ENCODE measurements around the gene KCNMA1.
"Not testable (repeated sequence)": the region's sequence is repeated elsewhere in the genome, so short reads cannot be mapped to it uniquely, and the experiment has no call there.

The KCNMA1 gene

GRCh38 chr10:77409697-77410471 is 227.7 kb downstream of the KCNMA1 start:
- no peak for DNase-seq

- DNase-seq, result no peak
Observed at GRCh38 chr10:77408259-77408658, 229.3 kb downstream of the KCNMA1 start.

GRCh38 chr10:77406764-77407430 is 230.7 kb downstream of the KCNMA1 start:
- no peak for DNase-seq

- DNase-seq, result no peak
Observed at GRCh38 chr10:77405771-77406241, 231.8 kb downstream of the KCNMA1 start.

- no peak for DNase-seq
Observed at GRCh38 chr10:77404810-77405209, 232.8 kb downstream of the KCNMA1 start.

GRCh38 chr10:77403761-77404160 is 233.8 kb downstream of the KCNMA1 start:
- DNase-seq, result no peak

GRCh38 chr10:77401683-77402082 is 235.9 kb downstream of the KCNMA1 start:
- no peak for DNase-seq

GRCh38 chr10:77400033-77400432 is 237.6 kb downstream of the KCNMA1 start:
- no peak for DNase-seq

- no peak for DNase-seq
Observed at GRCh38 chr10:77398986-77399755, 238.4 kb downstream of the KCNMA1 start.

- DNase-seq, result no peak
Observed at GRCh38 chr10:77398558-77398957, 239.1 kb downstream of the KCNMA1 start.

GRCh38 chr10:77397103-77397502 is 240.5 kb downstream of the KCNMA1 start:
- no peak for DNase-seq

- no peak for DNase-seq
Observed at GRCh38 chr10:77396290-77396689, 241.3 kb downstream of the KCNMA1 start.

- DNase-seq, result no peak
Observed at GRCh38 chr10:77393821-77394501, 243.6 kb downstream of the KCNMA1 start.

- no peak for DNase-seq
Observed at GRCh38 chr10:77393411-77393810, 244.2 kb downstream of the KCNMA1 start.

- no peak for DNase-seq
Observed at GRCh38 chr10:77392851-77393250, 244.8 kb downstream of the KCNMA1 start.

- DNase-seq, result no peak
Observed at GRCh38 chr10:77392236-77392721, 245.3 kb downstream of the KCNMA1 start.

GRCh38 chr10:77391605-77392235 is 245.9 kb downstream of the KCNMA1 start:
- DNase-seq, result no peak

- no peak for DNase-seq
Observed at GRCh38 chr10:77390481-77390891, 247.1 kb downstream of the KCNMA1 start.

- no peak for DNase-seq
Observed at GRCh38 chr10:77388571-77389100, 249.0 kb downstream of the KCNMA1 start.

GRCh38 chr10:77387701-77388100 is 249.9 kb downstream of the KCNMA1 start:
- not testable (repeated sequence) for DNase-seq

GRCh38 chr10:77387247-77387646 is 250.4 kb downstream of the KCNMA1 start:
- no peak for DNase-seq

- DNase-seq, result no peak
Observed at GRCh38 chr10:77386838-77387237, 250.8 kb downstream of the KCNMA1 start.

All from GDM1 (cell line).